Amygdala (tissue), 56 donors: Measurements from ENCODE around the gene CCNO.
A peak's percentile ranks its signal among the peaks of the same experiment; 100 is the strongest.

Experiments used
- DNase-seq, 56 donors: peaks; one replicate each; lab custom pipeline; 2025; lab: John Stamatoyannopoulos, UW

Gene CCNO, protein sequence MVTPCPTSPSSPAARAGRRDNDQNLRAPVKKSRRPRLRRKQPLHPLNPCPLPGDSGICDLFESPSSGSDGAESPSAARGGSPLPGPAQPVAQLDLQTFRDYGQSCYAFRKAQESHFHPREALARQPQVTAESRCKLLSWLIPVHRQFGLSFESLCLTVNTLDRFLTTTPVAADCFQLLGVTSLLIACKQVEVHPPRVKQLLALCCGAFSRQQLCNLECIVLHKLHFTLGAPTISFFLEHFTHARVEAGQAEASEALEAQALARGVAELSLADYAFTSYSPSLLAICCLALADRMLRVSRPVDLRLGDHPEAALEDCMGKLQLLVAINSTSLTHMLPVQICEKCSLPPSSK

DNA sequence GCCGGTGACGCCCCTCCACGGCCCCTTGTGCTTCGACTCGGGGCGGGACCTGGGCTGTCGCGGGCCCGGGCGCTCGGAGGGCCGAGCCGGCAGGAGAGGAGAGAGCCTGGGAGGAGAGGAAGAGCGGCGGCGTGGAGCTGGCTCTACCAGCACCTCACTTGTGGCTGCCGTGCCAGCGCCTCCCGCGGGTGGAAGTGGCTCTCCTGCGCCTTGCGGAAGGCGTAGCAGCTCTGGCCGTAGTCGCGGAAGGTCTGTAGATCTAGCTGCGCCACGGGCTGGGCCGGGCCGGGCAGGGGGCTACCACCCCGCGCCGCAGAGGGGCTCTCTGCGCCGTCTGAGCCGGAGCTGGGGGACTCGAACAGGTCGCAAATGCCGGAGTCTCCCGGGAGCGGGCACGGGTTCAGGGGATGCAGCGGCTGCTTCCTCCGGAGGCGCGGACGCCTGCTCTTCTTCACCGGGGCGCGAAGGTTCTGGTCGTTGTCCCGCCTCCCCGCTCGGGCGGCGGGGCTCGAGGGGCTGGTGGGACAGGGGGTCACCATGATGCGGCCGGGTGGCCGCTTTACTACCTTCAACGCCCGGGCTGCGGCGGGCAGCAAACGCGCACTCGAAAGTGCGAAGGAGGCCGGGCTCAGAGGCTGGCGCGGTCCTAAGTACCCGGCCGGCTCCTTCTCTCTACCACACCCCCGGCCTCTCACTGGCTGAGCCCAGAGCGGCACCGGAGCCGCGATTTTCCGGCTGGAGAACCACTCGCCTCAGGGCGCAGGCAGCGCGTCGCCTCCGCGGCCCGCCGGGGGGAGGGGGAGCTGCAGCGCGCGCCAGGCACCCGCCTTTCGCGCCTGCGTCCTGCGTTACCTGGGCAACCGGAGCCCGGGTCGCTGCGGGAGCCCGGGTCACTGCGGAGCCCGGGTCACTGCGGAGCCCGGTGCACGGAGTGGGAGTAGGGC is at the start of gene CCNO:
Gene CCNO (minus strand): TSS at position 624 of the 944 bp plus-strand sequence. CDS start 85 bp downstream, at position 539.
- DNase-seq: peak in 21 of 56 donors; percentile 12 to 55 (median 37)

DNA sequence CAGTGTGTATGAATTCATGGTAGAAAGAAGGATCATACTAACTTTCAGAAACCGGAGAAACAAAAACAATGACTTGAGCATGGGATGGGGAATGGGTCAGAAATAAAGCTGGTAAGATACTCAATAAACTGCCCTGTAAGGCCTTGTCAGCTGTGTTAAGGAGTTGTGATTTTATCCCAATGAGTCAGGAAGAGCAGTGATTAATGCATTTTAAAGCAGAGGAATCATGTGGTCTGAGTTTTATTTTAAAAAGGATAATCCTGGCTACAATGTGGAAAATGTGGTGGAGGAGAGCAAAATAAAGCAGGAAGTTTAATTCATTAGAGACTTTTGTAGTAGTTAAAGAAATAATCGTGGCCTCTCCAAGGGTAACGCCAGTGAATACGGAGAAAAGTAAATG is 45.4 kb upstream of the CCNO start:
- no peak for DNase-seq

DNA sequence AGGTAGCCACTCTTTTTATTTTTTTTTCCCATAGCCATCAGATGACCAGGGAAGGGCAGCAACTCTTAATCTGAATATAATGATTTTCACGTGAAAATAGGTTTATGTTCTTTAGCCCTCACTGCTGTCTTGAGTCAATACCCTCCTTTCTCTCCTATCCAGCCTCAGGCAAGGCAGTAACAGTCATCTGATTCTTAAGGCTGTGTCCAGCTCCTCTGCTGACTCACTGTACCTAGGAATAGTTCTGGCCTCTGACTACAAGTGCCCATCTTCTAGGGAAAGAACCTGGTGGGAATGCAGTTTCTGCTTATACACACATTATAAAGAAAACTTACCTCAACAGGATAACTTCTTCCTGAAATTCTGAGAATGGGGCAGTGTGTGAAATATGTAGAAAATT is 43.4 kb upstream of the CCNO start:
- DNase-seq: no peak

DNA sequence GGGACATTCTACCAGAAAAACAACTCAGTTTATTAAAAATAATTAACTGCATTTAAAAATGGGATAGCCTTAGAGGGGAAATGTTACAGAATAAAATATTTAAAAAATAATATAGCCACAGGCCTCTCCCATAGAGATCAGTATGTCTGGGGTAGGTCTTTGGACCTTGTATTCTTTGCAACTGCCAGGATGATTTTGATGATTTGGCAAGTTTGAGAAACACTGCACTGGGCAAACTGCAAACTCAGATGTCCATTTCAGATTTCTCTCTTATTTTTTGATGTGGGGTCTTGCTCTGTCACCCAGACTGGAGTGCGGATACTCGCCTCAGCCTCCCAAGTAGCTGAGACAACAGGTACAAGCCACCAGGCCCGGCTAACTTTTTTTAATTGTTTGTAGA is 24.9 kb upstream of the CCNO start:
- no peak for DNase-seq

DNA sequence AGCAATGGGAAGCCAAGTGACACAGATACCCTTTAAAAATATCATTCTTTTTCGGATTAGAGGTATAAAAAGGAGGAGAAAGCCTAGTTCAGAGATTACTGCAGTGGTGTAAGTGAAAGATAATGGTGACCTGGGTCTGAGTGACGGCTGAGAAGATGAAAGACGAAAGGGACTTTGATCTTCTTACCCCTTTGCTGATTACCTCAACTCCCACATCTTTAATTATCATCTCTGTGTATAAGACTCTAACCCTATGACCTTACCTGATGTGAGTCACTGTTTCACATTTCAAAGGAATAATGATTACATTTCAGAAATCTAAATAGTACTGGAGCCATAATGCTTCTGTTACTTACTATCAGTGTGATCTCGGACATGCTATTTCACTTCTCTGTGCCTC is 21.4 kb upstream of the CCNO start:
- no peak for DNase-seq

DNA sequence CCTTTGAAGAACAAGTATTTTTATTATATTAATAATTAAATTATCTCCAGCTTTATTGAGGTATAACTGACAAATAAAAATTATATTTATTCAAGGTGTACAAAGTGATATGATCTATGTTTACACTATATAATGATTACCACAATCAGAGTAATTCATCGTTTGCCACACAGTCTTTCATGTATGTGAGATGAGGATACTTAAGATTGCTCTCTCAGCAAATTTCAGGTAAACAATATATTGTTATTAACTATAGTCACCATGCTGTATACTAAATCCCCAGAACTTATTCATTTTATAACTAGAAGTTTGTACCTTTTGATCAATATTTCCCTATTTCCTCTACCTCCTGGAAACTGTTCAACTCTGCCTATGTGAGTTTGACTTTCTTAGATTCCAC is 16.7 kb upstream of the CCNO start:
- no peak for DNase-seq

DNA sequence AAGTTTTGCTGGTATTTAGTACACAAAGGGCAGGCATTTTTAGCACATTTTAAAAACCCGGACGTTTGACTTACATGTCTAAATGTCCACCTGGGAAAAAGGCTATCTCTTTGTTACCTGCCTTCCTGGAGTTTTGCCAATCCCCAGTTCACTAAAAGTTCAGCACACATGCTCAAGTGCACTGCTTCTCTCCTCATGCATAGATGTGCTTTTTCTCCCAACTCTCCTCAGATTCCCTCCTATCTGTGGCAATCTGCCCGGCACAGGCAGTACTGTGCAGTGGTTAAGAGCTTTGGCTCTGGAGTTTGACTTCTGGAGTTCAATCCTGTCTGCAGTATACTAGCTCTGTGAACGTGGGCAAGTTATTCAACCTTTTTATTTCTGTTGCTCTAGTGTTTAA is 8.3 kb upstream of the CCNO start:
- no peak for DNase-seq

DNA sequence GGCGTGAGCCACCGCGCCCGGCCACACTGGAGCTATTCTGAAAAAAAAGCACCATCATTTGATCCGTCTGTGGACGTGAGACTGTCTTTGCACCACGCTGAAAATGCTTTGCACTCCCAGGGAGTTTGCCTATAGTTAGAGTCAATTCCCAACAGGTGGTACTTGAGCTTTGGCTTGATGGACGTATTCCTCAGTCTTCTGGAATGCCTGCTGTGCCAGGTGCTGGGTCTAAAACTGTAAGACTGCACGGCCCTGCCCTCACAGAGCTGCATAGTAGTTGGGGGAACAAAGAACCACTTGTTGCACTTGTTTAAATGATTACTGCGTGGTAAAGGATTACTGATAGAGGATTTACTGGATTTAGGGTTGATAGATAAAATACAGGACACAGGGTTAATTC is 3.4 kb upstream of the CCNO start:
- no peak for DNase-seq

DNA sequence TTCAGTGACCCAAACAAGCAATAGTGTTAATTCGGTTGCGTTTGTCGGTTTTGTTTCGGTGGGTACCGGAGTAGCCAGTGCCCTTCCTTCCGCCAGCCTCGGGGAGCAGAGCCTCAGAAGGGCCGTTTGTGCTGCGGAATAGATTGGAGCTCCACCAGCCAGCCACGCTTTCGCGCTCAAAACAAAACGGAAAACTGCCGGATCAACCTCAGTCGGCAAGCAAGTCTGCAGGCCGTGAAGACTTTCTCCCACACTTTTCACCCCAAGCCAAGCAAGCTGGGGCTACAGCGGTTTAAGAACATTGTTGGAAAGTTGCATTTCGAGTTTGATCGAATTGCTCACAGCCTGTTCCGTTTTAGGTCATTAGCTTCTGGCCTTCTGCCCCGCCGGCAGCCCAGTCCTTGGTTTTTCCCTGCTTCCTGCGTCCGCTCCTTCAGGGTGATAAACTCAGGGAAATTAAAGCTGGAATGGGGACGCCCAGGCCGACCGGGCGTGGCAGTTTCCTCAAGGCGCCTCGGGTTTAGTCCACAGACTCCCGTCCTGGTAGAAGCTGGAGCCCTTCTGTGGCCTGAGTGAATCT is 803 bp upstream of the CCNO start:
- no peak for DNase-seq

DNA sequence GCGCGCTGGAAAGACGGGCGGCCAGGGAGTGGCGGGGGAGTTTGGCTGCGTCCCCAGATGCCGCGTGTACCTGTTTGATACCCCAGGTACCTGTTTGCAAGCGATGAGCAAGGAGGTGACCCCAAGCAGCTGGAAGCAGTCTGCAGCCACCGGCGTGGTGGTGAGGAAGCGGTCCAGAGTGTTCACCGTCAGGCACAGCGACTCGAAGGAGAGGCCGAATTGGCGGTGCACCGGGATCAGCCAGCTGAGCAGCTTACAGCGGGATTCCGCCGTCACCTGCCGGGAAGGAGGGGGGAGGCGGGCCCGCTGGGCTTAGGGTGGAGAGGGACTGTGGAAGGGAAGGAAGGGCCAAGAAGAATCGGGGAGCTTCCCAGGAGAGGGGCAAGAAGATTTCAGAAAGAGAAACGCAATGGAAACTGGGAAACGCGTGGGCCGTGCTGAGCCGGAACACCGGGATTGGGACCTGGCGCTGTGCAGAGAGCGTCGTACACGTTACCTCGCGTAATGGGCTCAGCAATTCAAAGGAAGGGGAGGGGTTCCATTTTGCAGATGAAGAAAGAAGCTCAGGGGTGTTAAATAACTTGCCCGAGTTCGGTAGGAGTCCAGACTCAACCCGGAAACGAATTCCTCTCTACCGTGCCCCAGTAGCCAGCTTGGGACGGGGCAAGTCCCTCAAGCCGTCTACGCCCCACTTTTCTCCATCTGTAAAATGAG is 980 bp downstream of the CCNO start:
- peak in 3 of 56 donors; percentile 20 to 60 (median 39) for DNase-seq

DNA sequence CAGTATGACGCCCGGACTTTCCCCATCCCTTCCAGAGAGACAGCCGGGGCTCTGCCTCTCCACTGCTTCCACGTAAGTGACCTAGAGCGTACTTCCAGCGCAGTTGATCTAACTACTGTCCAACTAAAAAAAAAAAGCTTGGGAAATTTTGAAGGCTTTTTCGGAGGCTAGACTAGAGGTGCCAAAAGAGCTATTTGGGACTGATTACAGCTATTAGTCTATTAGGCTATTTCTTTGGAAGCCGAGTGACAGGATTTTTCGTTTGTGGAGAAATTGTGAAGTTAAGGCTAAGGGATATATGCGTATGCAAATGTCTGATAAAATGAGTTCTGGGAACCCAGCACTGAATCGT is 1.5 kb downstream of the CCNO start:
- no peak for DNase-seq

DNA sequence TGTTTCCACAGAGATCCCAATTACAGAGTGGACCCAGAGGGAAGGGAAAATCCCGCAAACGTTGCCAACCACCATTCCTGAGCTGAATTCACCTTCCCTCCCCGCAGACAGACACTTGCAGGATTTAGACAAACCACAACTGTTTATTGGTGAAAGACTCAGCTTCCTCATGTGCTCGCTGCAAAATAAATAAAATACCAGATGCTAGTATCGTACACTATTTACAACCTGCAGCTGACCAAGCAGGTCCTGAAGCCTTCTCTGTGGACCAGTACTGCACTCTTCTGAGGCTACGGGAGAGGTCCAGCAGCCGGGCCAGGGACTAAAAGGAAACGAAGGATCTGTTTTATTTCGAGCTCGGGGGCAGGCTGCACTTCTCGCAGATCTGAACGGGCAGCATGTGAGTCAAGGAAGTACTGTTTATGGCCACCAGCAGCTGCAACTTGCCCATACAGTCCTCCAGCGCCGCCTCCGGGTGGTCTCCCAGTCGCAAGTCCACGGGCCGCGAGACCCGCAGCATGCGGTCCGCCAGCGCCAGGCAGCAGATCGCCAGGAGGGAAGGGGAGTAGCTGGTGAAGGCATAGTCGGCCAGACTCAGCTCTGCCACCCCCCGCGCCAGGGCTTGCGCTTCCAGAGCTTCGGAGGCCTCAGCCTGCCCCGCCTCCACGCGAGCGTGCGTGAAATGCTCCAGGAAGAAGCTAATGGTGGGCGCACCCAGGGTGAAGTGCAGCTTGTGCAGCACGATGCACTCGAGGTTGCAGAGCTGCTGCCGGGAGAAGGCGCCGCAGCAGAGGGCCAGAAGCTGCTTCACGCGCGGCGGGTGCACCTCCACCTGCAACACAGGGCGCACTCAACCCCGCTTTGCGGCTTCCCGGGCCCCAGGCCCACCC is 2.1 kb downstream of the CCNO start:
- peak in 1 of 56 donors; percentile 17 for DNase-seq

DNA sequence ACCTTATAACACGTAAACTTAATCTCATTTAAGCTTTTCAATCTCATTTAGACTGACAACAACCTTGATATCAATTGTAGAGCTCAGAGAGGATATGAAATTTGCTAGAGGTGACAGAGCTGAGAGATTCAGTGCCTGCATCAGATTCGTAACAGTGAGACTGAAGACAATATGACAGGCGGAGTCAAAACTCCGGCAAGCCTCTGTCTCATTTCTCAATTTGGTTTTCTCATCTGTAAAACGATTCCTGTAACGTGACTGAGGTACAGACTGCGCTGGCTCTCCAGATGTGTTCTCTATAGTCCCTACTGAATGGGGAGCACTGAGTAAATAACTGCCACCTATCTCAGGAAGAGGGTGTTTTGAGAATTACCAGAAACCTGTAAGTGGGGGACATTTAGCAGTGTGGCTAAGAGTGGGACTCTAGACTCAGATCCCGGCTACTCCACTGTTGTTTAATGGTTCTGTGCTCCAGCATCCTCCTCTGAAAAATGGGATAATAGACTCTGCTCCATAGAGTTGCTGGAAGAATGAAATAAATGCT is 3.2 kb downstream of the CCNO start:
- DNase-seq: no peak

DNA sequence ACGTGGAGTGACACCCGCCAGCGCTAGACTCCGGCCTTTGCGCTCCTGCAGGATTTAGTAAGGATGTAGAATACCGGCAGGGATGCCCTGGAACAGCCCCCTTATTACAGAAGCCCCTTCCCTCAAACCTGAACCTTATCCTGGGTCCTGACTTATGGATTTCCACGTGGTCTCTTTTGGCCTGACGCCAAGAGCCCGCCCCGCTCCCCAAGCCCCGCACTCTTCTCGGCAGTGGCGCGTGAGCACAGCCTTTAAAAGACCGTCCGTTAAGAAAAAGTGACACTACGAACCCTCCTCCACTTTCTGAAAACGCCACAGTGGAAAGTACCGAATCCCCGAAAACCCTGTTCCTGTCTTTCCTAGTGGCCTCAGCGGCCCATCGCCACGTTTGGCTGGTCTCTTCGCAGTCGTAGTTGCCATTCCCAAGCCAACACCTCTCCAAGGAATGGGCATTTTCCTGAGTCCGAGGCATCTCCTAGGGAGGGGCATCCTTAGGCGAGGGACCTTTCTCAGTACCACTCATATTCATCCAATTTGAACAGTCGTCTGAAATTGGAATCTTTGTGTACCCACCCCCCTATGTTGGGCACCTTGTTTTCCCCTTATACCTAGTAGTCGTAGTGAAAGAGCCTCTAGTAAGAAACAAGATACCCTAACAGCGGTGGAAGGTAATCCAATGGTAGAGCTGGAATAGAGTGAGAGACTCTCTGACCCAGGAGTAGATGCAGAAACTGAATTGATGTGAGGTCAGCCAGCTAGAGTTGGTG is 5.6 kb downstream of the CCNO start:
- DNase-seq: no peak

DNA sequence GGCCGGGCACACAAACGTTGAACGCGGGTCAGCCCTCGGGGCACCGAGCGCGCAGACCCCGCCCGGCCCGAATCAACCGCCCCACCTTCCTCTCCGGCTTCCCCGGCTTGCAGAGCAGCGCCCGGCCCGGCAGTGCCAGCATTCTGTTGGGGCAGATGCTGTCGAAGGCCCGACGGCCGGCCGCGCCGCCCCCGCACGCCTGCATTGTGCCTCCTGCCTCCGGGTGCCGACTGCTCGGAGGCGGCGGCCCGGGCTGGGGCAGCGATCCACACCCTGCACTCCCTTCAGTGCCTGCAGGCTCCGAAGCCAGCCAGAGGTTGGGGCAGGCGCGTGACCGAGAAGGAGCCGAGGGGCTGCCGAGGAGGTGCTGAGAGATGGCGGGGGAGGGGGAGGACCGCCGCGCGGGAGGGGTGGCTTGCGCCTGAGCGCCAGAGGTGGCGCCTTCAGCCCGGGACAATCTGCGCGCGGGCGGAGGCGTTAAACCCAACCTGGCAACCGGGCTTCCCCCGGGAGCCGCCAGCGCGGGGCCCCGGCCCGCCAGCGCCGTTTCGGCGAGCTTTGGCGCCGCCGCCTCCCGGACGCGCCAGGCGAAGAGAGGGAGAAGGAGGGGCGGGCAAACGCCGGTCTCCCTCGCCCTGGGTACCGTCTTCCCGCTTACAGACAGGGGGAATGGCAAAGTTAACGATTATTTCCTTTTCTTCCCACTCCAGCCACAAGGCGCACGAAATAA is 6.3 kb downstream of the CCNO start, which contains the start of gene MCIDAS:
Gene MCIDAS (minus strand): TSS at position 382 of the 730 bp plus-strand sequence. CDS start 177 bp downstream, at position 205.
- no peak for DNase-seq

DNA sequence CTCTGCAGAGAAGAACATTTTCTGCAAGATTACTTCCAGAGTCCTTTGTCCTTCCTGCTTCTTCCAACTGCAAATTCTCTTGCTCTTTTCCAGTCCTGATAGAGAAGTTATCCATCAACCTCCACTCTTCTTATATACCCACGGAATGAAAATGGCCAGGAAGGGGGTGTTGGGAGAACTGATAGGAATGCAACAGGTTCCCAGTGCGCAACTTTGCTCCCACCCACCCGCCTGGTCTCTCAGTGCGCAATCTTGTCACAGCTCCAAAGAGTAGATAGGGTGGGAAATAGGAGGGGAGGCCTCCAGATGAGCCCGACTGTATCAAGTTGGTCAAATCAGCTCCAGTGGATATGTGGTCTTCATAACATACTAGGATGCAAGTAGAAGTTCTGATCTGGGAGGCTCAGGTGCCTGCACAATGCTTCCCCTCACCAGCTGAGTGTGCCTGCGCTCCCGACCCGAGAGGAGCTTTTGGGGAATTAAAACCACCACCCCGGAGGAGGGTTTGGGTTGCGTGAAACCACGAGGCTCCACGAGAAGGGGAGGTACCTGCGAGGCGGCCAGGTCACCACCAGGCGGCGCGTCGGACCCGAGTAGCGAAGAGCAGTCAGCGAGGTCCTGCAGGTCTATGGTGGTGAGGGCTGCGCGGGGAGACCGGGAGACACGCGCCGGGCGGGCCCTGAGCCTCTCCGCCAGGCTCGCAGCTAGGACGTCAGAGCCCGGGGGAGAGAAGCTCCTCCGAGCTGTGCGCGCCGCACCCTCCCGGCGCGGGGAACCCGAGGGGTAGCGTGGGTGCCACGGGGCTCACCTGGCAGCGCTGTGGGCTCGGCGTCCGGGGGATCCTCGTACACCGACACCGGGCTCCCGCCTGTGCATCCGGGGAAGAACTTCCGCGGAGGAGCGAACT is 7.1 kb downstream of the CCNO start:
- DNase-seq: no peak

DNA sequence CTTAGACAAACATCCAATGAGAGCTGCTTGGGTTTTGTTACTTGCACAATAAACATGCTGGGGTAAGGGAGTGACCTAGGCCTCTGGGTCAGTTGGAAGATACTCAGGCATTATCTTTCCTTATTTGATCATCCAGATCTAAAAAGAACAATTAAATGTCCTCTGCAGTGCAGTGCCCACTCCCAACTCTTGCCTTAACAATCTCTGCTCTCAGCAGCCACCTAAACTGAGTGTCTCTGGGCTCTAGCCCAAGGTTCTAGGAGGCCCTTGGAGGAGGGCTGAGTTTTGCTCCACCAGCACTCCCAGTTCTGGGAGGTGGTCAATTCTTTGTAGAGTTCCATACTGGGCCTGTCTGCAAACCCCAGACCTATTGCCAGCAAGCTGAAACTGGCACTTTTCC is 8.1 kb downstream of the CCNO start:
- DNase-seq: no peak
